Measurements from ENCODE around the gene CLSTN3.

- no peak for TF ChIP-seq TAF1 (IDR thresholded peaks at IDR 0.05; ENCODE audit: borderline replicate concordance, insufficient read depth, low read length)
- TF ChIP-seq, protein P1, sequence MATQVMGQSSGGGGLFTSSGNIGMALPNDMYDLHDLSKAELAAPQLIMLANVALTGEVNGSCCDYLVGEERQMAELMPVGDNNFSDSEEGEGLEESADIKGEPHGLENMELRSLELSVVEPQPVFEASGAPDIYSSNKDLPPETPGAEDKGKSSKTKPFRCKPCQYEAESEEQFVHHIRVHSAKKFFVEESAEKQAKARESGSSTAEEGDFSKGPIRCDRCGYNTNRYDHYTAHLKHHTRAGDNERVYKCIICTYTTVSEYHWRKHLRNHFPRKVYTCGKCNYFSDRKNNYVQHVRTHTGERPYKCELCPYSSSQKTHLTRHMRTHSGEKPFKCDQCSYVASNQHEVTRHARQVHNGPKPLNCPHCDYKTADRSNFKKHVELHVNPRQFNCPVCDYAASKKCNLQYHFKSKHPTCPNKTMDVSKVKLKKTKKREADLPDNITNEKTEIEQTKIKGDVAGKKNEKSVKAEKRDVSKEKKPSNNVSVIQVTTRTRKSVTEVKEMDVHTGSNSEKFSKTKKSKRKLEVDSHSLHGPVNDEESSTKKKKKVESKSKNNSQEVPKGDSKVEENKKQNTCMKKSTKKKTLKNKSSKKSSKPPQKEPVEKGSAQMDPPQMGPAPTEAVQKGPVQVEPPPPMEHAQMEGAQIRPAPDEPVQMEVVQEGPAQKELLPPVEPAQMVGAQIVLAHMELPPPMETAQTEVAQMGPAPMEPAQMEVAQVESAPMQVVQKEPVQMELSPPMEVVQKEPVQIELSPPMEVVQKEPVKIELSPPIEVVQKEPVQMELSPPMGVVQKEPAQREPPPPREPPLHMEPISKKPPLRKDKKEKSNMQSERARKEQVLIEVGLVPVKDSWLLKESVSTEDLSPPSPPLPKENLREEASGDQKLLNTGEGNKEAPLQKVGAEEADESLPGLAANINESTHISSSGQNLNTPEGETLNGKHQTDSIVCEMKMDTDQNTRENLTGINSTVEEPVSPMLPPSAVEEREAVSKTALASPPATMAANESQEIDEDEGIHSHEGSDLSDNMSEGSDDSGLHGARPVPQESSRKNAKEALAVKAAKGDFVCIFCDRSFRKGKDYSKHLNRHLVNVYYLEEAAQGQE (IDR thresholded peaks at IDR 0.05; ENCODE audit: insufficient read depth in 1 of 2, low read depth in 2 of 2, low read length in 2 of 2) = no peak
Observed at GRCh38 chr12:7136676-7137075, 6.5 kb downstream of the CLSTN3 start.

Data from PFSK-1 (cell line).